PC-3 (cell line): ENCODE measurements around the gene IGSF3.

Experiments
- CTCF ChIP-seq: fragments of 300-600 bp; sonication (generic); conservative IDR thresholded peaks from 2 replicates; pipeline ENCODE4 v1.5.1; 2017; ENCODE audit warnings: antibody characterized with exemption, low read depth, mild to moderate bottlenecking, low read length
- EZH2 ChIP-seq: fragments of 300-600 bp; sonication (generic); IDR thresholded peaks from one replicate; pipeline ENCODE4 v1.6.1; 2017; ENCODE audit warnings: antibody characterized with exemption, mild to moderate bottlenecking, low read length; ENCODE audit not compliant: unreplicated experiment

- TF ChIP-seq CTCF (no peak), EZH2 (no peak)
These were observed 81.6 kb downstream of the IGSF3 start for GRCh38 chr1:116585886-116586285.
